Thoracic aorta (tissue), 2 donors: ENCODE results near the gene ATP2A2. TPM values are rescaled to one million over a fixed set of nuclear protein-coding genes. Genes with fewer than 3 reads are reported as not detected.

ENCODE experiments used
- ATAC-seq: fragments of 150-250 bp; one replicate; pipeline ENCODE4 v1.8.0; 2017; ENCODE audit warnings: low read depth; ENCODE audit not compliant: insufficient number of reproducible peaks, low FRiP score
- DNase-seq: peaks from one replicate; pipeline ENCODE4 v3.0.0-alpha.2; 2020; ENCODE audit warnings: low spot score
- H3K27ac ChIP-seq, 2 donors: fragments of 200-600 bp; sonication (generic); 1 replicate in 1 of 2; 2 replicates in 1 of 2; pipeline ENCODE4 v1.5.1; 2016; ENCODE audit warnings: mild to moderate bottlenecking in 2 of 2, moderate library complexity in 2 of 2
- H3K27me3 ChIP-seq: fragments of 200-600 bp; sonication (generic); replicated peaks from 2 replicates; pipeline ENCODE4 v1.6.0; 2016; ENCODE audit warnings: mild to moderate bottlenecking; ENCODE audit not compliant: insufficient read depth
- H3K36me3 ChIP-seq: fragments of 200-600 bp; sonication (generic); one replicate; pipeline ENCODE4 v1.5.1; 2016
- H3K4me1 ChIP-seq, 2 donors: fragments of 200-600 bp; sonication (generic); 1 replicate in 1 of 2; 2 replicates in 1 of 2; pipeline versions ENCODE4 v1.5.1 to v1.6.0; 2016; ENCODE audit warnings: low read depth in 2 of 2, mild to moderate bottlenecking in 1 of 2; ENCODE audit not compliant: control insufficient read depth in 1 of 2
- H3K4me3 ChIP-seq: fragments of 200-600 bp; sonication (generic); 2 replicates; pipeline ENCODE4 v1.5.1; 2016; ENCODE audit warnings: mild to moderate bottlenecking
- H3K9me3 ChIP-seq: fragments of 200-600 bp; sonication (generic); 2 replicates; pipeline ENCODE4 v1.5.1; 2016
- CTCF ChIP-seq: fragments of 200-600 bp; sonication (generic); IDR thresholded peaks from one replicate; pipeline ENCODE4 v1.5.1; 2019; ENCODE audit warnings: antibody characterized with exemption
- total RNA-seq, 2 donors: library from RNA; depleted of rRNA; stranded (reverse); fragments of >200 nt; gene quantifications; one replicate each; pipeline versions ENCODE4 v1.1.0 to v1.2.3, GENCODE V29; 2016

The ATP2A2 gene
- total RNA-seq, 2 donors from 2014 or later: 226 to 290 TPM

- Histone ChIP-seq H3K36me3 (no peaks in the 10 kb centered on the region), H3K27me3 (no peaks in the 10 kb centered on the region), H3K4me3 (no peak overlapping the region), H3K9me3 (no peaks in the 10 kb centered on the region), H3K4me1 (peaks cover 13 to 24% of the 10 kb centered on the region in 2 donors), H3K27ac (no peak overlapping the region)
- no peak for TF ChIP-seq CTCF
- DNase-seq (no peak), ATAC-seq (no peak)
Measured at GRCh38 chr12:110243227-110243626, 37.8 kb upstream of the ATP2A2 start.

DNA sequence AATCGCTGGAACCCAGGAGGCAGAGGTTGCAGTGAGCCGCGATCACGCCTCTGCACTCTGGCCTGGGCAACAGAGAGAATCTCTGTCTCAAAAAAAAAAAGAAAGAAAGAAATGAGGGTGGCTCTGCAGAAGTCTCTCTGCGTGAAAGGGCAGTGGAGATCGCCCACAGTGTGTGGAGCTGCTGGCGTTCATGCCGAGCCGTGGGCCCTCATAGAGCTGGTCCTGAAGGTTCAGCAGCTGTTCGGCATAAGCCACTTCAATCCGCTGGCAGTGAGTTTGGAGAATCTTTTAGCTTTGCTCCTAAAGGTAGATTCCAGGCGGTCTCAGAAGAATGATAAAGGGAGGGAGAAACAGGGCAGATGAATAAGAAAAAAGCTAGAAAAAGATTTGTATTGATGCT lies 36.7 kb upstream of the ATP2A2 start:
- H3K4me1 ChIP-seq: peaks cover 13 to 35% of the 10 kb centered on the region in 2 donors

DNA sequence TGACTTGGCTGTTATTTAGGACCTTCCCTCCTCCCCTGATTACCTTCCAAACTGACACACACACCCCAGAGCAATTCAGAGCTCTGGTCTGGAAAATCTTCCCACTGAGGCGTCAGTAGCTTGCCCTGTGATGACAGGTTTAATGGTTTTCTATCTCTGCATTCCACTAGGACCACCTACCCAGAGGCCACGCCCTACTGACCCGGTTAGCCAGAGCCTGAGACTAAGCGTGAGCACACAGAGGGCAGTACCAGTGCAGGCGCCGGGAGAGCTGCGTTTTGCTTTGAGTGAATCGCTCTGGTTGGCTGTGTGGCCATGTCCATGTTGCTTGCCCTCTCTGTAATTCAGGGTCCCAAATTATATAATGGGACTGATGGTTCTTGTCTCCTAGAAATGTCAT lies 36.2 kb upstream of the ATP2A2 start:
- no peak for TF ChIP-seq CTCF
- DNase-seq (no peak), ATAC-seq (no peak)
- Histone ChIP-seq H3K4me1 (peaks cover 16 to 40% of the 10 kb centered on the region in 2 donors), H3K4me3 (no peak overlapping the region), H3K36me3 (no peaks in the 10 kb centered on the region), H3K27ac (no peak overlapping the region), H3K27me3 (no peaks in the 10 kb centered on the region), H3K9me3 (no peaks in the 10 kb centered on the region)

More for the DNA sequence above, 36.7 kb upstream of the ATP2A2 start:
- TF ChIP-seq CTCF: no peak
- Histone ChIP-seq H3K27me3 (no peaks in the 10 kb centered on the region), H3K36me3 (no peaks in the 10 kb centered on the region), H3K27ac (no peak overlapping the region), H3K4me3 (no peak overlapping the region), H3K9me3 (no peaks in the 10 kb centered on the region)
- ATAC-seq: no peak
- no peak for DNase-seq

DNA sequence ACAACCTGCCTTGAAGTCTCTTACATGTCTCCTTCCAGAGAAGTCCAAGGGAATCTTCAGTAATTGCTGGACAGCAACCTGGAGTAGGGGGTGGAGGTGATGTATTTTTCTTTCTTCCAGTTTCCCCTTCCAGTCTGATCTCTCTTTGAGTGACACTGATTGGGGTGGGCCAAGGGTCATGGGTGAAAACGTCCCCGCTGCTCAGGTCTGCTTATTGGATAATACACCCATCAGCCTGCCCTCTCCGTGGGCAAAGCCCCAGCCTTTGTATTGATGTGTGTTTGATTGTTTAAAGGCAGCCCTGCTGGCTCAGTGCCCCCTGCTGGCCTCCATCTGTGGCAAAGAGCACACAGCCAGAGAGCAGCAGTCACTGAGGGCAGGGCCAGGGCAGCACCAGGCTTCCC lies 35.7 kb upstream of the ATP2A2 start:
- peaks cover 17 to 45% of the 10 kb centered on the region in 2 donors for H3K4me1 ChIP-seq
- DNase-seq (no peak), ATAC-seq (no peak)
- H3K27ac ChIP-seq: no peak overlapping the region
- no peaks in the 10 kb centered on the region for H3K36me3 ChIP-seq
- no peak overlapping the region for H3K4me3 ChIP-seq
- no peaks in the 10 kb centered on the region for H3K9me3 ChIP-seq
- H3K27me3 ChIP-seq: no peaks in the 10 kb centered on the region
- TF ChIP-seq CTCF: no peak

DNA sequence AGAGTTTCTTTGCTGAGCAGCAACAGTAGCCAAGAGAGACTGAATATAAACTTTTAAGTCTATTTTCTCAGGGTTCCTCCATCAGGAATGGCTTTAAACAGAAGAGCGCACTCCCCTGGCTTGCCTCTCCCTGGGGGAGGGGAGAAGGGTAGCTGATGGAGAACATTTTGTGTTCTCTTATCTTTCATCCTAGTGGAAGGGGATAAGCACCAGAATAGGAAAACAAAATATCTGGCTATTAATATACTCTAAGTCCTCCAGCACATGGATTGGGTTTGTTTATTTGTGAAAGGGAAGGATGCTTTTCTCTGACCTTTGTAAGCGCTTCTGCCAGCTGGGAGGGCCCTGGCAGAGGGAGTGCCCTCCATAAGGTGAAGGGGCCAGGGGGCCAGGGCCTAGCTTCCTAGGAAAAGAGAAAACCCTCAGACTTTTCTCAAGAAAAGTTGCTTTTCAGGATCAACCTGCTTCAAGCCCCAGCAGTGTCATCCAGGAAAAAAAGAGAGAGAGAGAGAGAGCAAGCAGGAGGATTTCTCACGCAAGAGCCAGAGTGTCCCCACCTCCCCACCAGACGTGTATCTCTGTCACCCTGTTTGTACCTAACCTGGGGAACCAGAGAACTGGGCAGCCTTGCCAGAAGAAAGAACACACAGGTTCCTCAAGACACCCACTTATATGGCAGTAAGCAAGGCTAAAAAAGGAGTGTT lies 34.3 kb upstream of the ATP2A2 start:
- no peaks in the 10 kb centered on the region for H3K27me3 ChIP-seq
- no peaks in the 10 kb centered on the region for H3K9me3 ChIP-seq
- peaks cover 17 to 57% of the 10 kb centered on the region in 2 donors for H3K4me1 ChIP-seq
- ATAC-seq (no peak), DNase-seq (no peak)
- H3K36me3 ChIP-seq: no peaks in the 10 kb centered on the region
- no peak for TF ChIP-seq CTCF
- H3K27ac ChIP-seq: peak overlapping the region; percentile 75 to 79
- H3K4me3 ChIP-seq: no peak overlapping the region
